ENCODE results near the gene NPLOC4. TPM values are rescaled to one million over a fixed set of nuclear protein-coding genes. Genes with fewer than 3 reads are reported as not detected.

NPLOC4 gene
- 32.4 and 50.3 TPM in 2 replicates for total RNA-seq (2014; rRNA removed; shearing (Covaris generic); ENCODE audit: low replicate concordance)

DNA sequence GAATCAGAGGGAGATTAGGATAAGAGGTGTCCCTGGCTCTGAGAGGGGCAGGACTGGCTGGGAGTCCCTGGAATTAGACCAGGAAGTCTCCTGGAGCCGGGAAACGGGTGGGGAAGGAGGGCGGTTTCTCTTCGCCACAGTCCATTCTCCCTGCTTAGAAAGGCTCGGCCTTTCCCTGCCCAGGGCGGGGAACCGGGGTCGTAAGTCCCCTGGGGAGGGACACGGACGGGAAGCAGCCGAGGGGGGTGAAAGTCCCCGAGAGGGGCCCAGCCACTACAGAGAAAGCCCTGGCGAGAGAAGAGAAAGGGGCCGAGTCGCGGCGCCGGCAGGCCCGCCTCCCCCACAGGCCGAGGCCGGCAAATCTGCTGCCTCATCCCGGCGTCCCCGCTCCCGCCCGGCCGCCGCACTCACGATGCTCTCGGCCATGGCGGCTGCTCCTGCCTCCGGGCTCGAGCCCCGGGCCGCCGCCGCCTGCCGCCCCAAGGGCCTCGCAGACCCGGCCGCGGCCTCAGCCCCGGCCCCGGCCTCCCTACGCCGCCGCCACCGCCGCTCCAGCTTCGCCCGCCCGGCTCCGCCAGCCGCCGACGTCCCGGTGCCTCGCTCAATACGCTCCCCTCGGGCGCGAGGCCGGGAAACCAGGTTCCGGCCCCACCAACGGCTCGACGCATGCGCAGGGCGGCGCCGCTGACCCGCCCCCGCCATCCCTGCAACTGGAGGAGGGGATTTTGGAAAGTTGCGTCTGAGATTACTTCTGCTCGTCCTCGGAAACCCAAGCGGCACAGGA lies at the start of gene NPLOC4, which contains the start of gene TSPAN10:
Gene NPLOC4, minus strand, starts transcription at position 608 of the 784 bp plus-strand sequence. Its CDS starts 182 bp downstream, at position 426.
Gene TSPAN10, plus strand, starts transcription at position 692 of the 784 bp plus-strand sequence. CDS start 5,217 bp downstream, outside the sequence.
- peak within 1 kb of the TSS; percentile 58; the same call in 1 of the 2 replicates for H3K27ac ChIP-seq (ENCODE audit: low read length)
- peaks cover 7% of the 10 kb centered on the region; the same call in 1 of the 2 replicates for H4K20me1 ChIP-seq (ENCODE audit: insufficient read depth, low read depth, low read length)
- peak within 1 kb of the TSS; percentile 99 for H3K9ac ChIP-seq (ENCODE audit: low read length)
- peak within 1 kb of the TSS; percentile 100 for H3K4me3 ChIP-seq (ENCODE audit: low read length)
- H3K9me2 ChIP-seq (replicated peaks; ENCODE audit: insufficient read depth, low read length): no peaks in the 10 kb centered on the region
- no peaks in the 10 kb centered on the region; the same call in 1 of the 2 replicates for H3K36me3 ChIP-seq (ENCODE audit: insufficient read depth, low read length)
- peak within 1 kb of the TSS; percentile 77; the same call in 1 of the 2 replicates for H2AFZ ChIP-seq (ENCODE audit: low read length)
- peaks cover 49% of the 10 kb centered on the region for H3K79me2 ChIP-seq (ENCODE audit: low read length)
- no peaks in the 10 kb centered on the region for H3K9me3 ChIP-seq (ENCODE audit: low read length)
- peak; percentile 94 for DNase-seq
- no peaks in the 10 kb centered on the region for H3K27me3 ChIP-seq (ENCODE audit: low read length)
- peak within 1 kb of the TSS; percentile 99 for H3K4me2 ChIP-seq (ENCODE audit: low read depth, low read length, poor library complexity, severe bottlenecking)
- H3K4me1 ChIP-seq (ENCODE audit: low read length): peaks cover 15% of the 10 kb centered on the region

- DNase-seq: no peak
- Histone ChIP-seq H3K4me1 (ENCODE audit: low read length) (peaks cover 23% of the 10 kb centered on the region), H2AFZ (ENCODE audit: low read length) (no peak overlapping the region), H3K4me3 (ENCODE audit: low read length) (no peak overlapping the region), H3K9ac (ENCODE audit: low read length) (no peak overlapping the region), H3K9me2 (replicated peaks; ENCODE audit: insufficient read depth, low read length) (no peaks in the 10 kb centered on the region), H4K20me1 (ENCODE audit: insufficient read depth, low read depth, low read length) (peaks cover 28% of the 10 kb centered on the region), H3K27me3 (ENCODE audit: low read length) (no peaks in the 10 kb centered on the region), H3K4me2 (ENCODE audit: low read depth, low read length, poor library complexity, severe bottlenecking) (no peak overlapping the region), H3K27ac (ENCODE audit: low read length) (no peak overlapping the region), H3K9me3 (ENCODE audit: low read length) (no peaks in the 10 kb centered on the region), H3K36me3 (ENCODE audit: insufficient read depth, low read length) (peaks cover 15% of the 10 kb centered on the region; the same call in 1 of the 2 replicates), H3K79me2 (ENCODE audit: low read length) (peaks cover 55% of the 10 kb centered on the region)
Observed at GRCh38 chr17:81686614-81687013, 49.7 kb upstream of the NPLOC4 start.

- Histone ChIP-seq H3K9me2 (replicated peaks; ENCODE audit: insufficient read depth, low read length) (no peaks in the 10 kb centered on the region), H3K79me2 (ENCODE audit: low read length) (peaks cover 57% of the 10 kb centered on the region)
Observed at GRCh38 chr17:81685108-81685507, 48.2 kb upstream of the NPLOC4 start.

GRCh38 chr17:81684442-81684911 lies 47.6 kb upstream of the NPLOC4 start:
- peak overlapping the region; percentile 21; the same call in 1 of the 2 replicates for H3K27ac ChIP-seq (ENCODE audit: low read length)
- H4K20me1 ChIP-seq (ENCODE audit: insufficient read depth, low read depth, low read length): peaks cover 28% of the 10 kb centered on the region
- DNase-seq: no peak
- peaks cover 23% of the 10 kb centered on the region for H3K4me1 ChIP-seq (ENCODE audit: low read length)
- H3K9me2 ChIP-seq (replicated peaks; ENCODE audit: insufficient read depth, low read length): no peaks in the 10 kb centered on the region
- H3K4me2 ChIP-seq (ENCODE audit: low read depth, low read length, poor library complexity, severe bottlenecking): peak overlapping the region; percentile 92
- peaks cover 15% of the 10 kb centered on the region; the same call in 1 of the 2 replicates for H3K36me3 ChIP-seq (ENCODE audit: insufficient read depth, low read length)
- no peaks in the 10 kb centered on the region for H3K27me3 ChIP-seq (ENCODE audit: low read length)
- H3K9me3 ChIP-seq (ENCODE audit: low read length): no peaks in the 10 kb centered on the region
- H3K79me2 ChIP-seq (ENCODE audit: low read length): peaks cover 57% of the 10 kb centered on the region
- H2AFZ ChIP-seq (ENCODE audit: low read length): no peak overlapping the region
- H3K9ac ChIP-seq (ENCODE audit: low read length): peak overlapping the region; percentile 79
- H3K4me3 ChIP-seq (ENCODE audit: low read length): peak overlapping the region; percentile 74

More at GRCh38 chr17:81685108-81685507, 48.2 kb upstream of the NPLOC4 start:
- Histone ChIP-seq H3K4me2 (ENCODE audit: low read depth, low read length, poor library complexity, severe bottlenecking) (peak overlapping the region; percentile 92), H3K9ac (ENCODE audit: low read length) (peak overlapping the region; percentile 79), H3K4me1 (ENCODE audit: low read length) (peaks cover 23% of the 10 kb centered on the region), H2AFZ (ENCODE audit: low read length) (no peak overlapping the region), H3K4me3 (ENCODE audit: low read length) (peak overlapping the region; percentile 74), H3K27ac (ENCODE audit: low read length) (no peak overlapping the region), H3K9me3 (ENCODE audit: low read length) (no peaks in the 10 kb centered on the region), H3K36me3 (ENCODE audit: insufficient read depth, low read length) (peaks cover 15% of the 10 kb centered on the region; the same call in 1 of the 2 replicates), H3K27me3 (ENCODE audit: low read length) (no peaks in the 10 kb centered on the region), H4K20me1 (ENCODE audit: insufficient read depth, low read depth, low read length) (peaks cover 28% of the 10 kb centered on the region)
- no peak for DNase-seq

DNA sequence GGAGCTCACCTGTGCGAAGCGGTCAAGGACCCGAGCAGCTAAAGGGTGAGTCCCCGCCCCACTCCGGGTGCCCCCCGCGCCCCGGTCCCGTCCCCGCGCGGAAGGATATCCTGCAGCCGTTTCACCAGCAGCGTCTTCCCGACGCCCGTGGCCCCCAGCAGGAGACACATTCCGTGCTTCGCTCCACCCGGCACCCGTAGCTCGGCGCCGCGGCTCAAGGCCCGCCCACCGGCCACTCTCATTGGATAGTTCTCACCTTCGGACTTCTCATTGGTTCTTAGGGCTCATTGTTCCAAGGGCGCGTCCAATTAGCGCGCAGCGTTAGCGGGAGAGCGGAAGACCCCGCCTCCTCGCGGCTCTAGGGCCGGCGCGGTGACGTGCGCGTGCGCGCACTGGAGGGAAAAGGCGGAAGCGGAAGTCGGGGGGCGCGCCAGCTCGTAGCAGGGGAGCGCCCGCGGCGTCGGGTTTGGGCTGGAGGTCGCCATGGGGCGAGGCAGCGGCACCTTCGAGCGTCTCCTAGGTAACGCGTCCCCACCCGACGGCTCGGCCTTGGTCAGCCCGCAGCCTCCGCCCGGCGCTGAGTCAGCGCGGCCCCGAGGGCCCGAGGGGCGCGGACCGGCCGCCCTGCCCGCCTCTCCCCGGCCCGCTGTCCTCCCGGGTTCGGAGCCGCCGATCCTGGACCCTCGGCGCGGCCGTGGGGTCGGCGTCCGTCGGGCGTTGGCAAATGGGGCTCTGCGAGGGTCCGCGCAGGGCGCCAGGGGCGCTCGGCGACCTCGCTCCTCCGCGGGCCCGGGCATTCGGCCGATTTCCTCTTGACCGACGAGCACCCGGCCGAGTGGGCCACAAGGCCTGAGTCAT lies 46.9 kb upstream of the NPLOC4 start, which contains the start of the genes ARL16 and HGS:
Gene ARL16, minus strand, starts transcription at position 214 of the 858 bp plus-strand sequence. Its CDS starts 44 bp downstream, at position 170.
Gene HGS, plus strand, starts transcription at position 428 of the 858 bp plus-strand sequence. Its CDS starts 56 bp downstream, at position 484.
- Histone ChIP-seq H3K9me3 (ENCODE audit: low read length) (no peaks in the 10 kb centered on the region), H3K27ac (ENCODE audit: low read length) (peak within 1 kb of the TSS; percentile 45; the same call in 1 of the 2 replicates), H3K27me3 (ENCODE audit: low read length) (no peaks in the 10 kb centered on the region), H3K9me2 (replicated peaks; ENCODE audit: insufficient read depth, low read length) (no peaks in the 10 kb centered on the region), H3K36me3 (ENCODE audit: insufficient read depth, low read length) (peaks cover 15% of the 10 kb centered on the region; the same call in 1 of the 2 replicates), H4K20me1 (ENCODE audit: insufficient read depth, low read depth, low read length) (peaks cover 28% of the 10 kb centered on the region), H3K4me2 (ENCODE audit: low read depth, low read length, poor library complexity, severe bottlenecking) (peak within 1 kb of the TSS; percentile 92), H2AFZ (ENCODE audit: low read length) (peak within 1 kb of the TSS; percentile 55; the same call in 1 of the 2 replicates), H3K4me3 (ENCODE audit: low read length) (peak within 1 kb of the TSS; percentile 74), H3K4me1 (ENCODE audit: low read length) (peaks cover 23% of the 10 kb centered on the region), H3K79me2 (ENCODE audit: low read length) (peaks cover 57% of the 10 kb centered on the region), H3K9ac (ENCODE audit: low read length) (peak within 1 kb of the TSS; percentile 96)
- peak; percentile 100 for DNase-seq

DNA sequence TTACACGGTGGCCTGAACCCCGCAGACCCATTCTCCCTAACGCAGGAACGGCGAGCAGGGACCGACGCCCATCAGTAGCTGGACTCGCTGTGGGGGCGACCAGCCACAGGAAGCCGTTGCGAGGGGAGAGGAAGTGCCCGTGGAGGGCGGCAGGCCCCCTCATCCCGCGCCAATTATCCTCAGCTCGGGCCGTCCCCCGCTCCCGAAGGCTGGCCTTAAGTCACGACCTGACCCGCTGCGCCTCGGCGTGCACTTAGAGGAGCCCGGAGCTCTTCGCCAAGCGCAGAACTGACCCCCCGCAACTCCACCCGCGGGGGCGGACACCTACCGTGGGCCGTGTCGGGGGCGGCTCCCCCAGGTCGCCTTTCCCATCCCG lies 46.3 kb upstream of the NPLOC4 start:
- Histone ChIP-seq H3K36me3 (ENCODE audit: insufficient read depth, low read length) (peaks cover 15% of the 10 kb centered on the region; the same call in 1 of the 2 replicates), H3K27me3 (ENCODE audit: low read length) (no peaks in the 10 kb centered on the region), H3K9ac (ENCODE audit: low read length) (peak overlapping the region; percentile 96), H3K4me3 (ENCODE audit: low read length) (peak overlapping the region; percentile 74), H3K9me2 (replicated peaks; ENCODE audit: insufficient read depth, low read length) (no peaks in the 10 kb centered on the region), H3K27ac (ENCODE audit: low read length) (peak overlapping the region; percentile 45; the same call in 1 of the 2 replicates), H3K79me2 (ENCODE audit: low read length) (peaks cover 57% of the 10 kb centered on the region), H3K4me2 (ENCODE audit: low read depth, low read length, poor library complexity, severe bottlenecking) (peak overlapping the region; percentile 76), H2AFZ (ENCODE audit: low read length) (peak overlapping the region; percentile 55; the same call in 1 of the 2 replicates), H4K20me1 (ENCODE audit: insufficient read depth, low read depth, low read length) (peaks cover 28% of the 10 kb centered on the region), H3K9me3 (ENCODE audit: low read length) (no peaks in the 10 kb centered on the region), H3K4me1 (ENCODE audit: low read length) (peaks cover 23% of the 10 kb centered on the region)
- DNase-seq: peak; percentile 66

DNA sequence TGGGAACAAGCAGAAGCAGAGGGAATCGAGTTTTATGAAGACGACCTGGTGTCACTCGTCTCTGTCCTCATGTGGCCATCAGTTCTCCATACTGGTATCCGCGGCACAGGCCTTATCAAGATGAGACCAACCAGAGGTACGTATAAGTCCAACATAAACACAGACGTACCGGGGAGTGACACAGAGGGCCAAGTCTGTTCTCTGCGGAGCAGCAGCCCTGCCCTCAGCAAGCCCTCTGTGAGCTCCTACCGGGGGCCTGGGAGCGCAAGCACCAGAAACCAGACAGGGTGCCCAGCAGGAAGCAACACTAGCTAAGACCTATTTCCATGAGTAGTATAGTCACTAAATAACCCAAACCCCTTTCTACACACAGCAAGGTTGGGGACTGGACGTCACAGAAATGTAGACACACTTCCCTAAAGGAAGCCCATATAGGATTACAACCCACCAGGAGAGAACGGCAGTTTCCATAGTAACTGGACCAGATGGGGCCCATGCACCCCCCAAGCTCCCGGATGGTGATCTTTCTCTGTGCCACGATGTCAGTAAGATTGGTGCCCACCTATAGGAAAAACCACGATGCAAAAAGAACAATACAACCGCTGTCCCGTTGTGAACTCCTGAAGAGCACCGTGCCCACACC lies 45.8 kb upstream of the NPLOC4 start:
- Histone ChIP-seq H3K4me2 (ENCODE audit: low read depth, low read length, poor library complexity, severe bottlenecking) (peak overlapping the region; percentile 76), H2AFZ (ENCODE audit: low read length) (peak overlapping the region; percentile 55; the same call in 1 of the 2 replicates), H3K9me2 (replicated peaks; ENCODE audit: insufficient read depth, low read length) (no peaks in the 10 kb centered on the region), H3K36me3 (ENCODE audit: insufficient read depth, low read length) (peaks cover 12% of the 10 kb centered on the region; the same call in 1 of the 2 replicates), H3K9ac (ENCODE audit: low read length) (peak overlapping the region; percentile 96), H3K4me3 (ENCODE audit: low read length) (peak overlapping the region; percentile 74), H3K9me3 (ENCODE audit: low read length) (no peaks in the 10 kb centered on the region), H3K27me3 (ENCODE audit: low read length) (no peaks in the 10 kb centered on the region), H3K79me2 (ENCODE audit: low read length) (peaks cover 57% of the 10 kb centered on the region), H3K4me1 (ENCODE audit: low read length) (peaks cover 23% of the 10 kb centered on the region), H4K20me1 (ENCODE audit: insufficient read depth, low read depth, low read length) (peaks cover 28% of the 10 kb centered on the region), H3K27ac (ENCODE audit: low read length) (peak overlapping the region; percentile 45; the same call in 1 of the 2 replicates)
- DNase-seq: no peak
